ENCODE measurements around the gene TMC3.
"Not testable (repeated sequence)": the region's sequence is repeated elsewhere in the genome, so short reads cannot be mapped to it uniquely, and the experiment has no call there.

The TMC3 gene

DNA sequence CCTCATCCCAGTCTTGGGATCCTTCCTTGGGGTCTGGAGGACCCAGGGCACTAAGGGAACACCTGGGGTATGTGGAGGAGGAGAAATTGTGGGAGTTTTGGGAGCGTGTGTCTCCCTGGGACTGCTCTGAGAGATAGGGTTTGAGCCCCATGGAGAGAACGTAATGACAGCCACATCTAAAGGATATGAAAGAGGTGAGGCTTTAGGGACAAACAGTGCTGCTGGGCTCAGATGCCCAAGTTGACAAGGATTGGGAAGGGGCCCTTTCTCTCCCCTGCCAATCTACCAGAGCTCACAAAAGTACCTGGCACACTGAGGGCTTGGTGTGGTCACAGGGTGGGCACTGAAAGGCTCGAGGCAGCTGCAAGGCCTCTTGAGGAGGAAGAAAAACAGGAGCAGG, 36.8 kb downstream of the TMC3 start:
- no peak overlapping the region for H3K4me2 ChIP-seq
- no peaks in the 10 kb centered on the region for H3K36me3 ChIP-seq
- H3K9me3 ChIP-seq = no peaks in the 10 kb centered on the region
- H3K27ac ChIP-seq = no peak overlapping the region
- no peak for TF ChIP-seq Cebpa-rat (IDR thresholded peaks at IDR 0.05)
- no peaks in the 10 kb centered on the region for H4K20me1 ChIP-seq
- H3K4me1 ChIP-seq = no peaks in the 10 kb centered on the region
- H3K4me3 ChIP-seq = no peak overlapping the region
- H3K27me3 ChIP-seq = no peaks in the 10 kb centered on the region
- no peak overlapping the region for H3K9ac ChIP-seq

DNA sequence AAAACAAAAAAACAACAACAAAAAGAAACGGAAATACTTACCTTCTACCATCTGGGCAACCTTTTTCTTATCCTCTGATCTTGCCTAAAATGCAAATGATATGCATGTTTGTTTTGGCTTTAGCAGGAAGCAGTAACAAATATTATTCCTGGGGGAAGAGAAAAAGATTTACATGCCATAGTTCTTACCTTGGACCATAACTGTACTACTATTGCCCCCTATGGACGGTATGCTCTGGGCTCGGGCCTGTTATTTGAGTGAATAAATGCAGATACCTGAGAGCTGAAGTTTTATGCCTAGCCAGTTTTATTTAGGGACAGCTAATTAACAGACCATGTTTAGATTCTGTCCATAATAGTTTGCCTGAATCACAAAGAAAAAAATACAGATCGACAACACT, 37.4 kb downstream of the TMC3 start:
- H3K4me3 ChIP-seq = no peak overlapping the region

DNA sequence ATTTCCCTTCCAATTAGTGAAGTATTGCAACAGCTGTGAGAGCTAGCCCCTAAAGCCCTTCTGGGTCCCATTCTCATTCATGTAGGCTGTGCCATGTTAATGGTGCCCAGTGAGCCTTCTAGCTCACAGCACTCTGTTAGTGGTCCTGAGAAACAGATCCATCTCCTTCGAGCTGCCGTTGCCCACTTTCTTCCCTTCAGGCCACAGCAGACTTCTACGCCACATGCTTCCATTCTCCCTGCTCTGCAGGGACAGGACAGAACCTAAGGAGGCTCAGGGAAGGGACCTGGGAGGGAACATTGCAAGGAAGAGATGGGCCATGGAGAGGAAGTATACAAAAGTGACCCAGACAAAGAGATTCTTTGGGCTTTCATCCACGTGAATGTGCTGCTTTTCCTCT, 38.4 kb downstream of the TMC3 start:
- no peak overlapping the region for H3K4me2 ChIP-seq
- H3K27ac ChIP-seq = no peak overlapping the region
- no peaks in the 10 kb centered on the region for H3K9me3 ChIP-seq
- H3K4me3 ChIP-seq = no peak overlapping the region
- H4K20me1 ChIP-seq = no peaks in the 10 kb centered on the region
- no peak overlapping the region for H3K9ac ChIP-seq
- H3K4me1 ChIP-seq = peaks cover 13% of the 10 kb centered on the region
- H3K36me3 ChIP-seq = no peaks in the 10 kb centered on the region
- H3K27me3 ChIP-seq = no peaks in the 10 kb centered on the region
- TF ChIP-seq Cebpa-rat (IDR thresholded peaks at IDR 0.05) = no peak

More for the DNA sequence above, 37.4 kb downstream of the TMC3 start:
- Histone ChIP-seq H3K9ac (no peak overlapping the region), H4K20me1 (no peaks in the 10 kb centered on the region), H3K36me3 (no peaks in the 10 kb centered on the region), H3K4me2 (no peak overlapping the region), H3K9me3 (no peaks in the 10 kb centered on the region), H3K27me3 (no peaks in the 10 kb centered on the region), H3K4me1 (peaks cover 4% of the 10 kb centered on the region), H3K27ac (no peak overlapping the region)
- TF ChIP-seq Cebpa-rat (IDR thresholded peaks at IDR 0.05) = no peak

DNA sequence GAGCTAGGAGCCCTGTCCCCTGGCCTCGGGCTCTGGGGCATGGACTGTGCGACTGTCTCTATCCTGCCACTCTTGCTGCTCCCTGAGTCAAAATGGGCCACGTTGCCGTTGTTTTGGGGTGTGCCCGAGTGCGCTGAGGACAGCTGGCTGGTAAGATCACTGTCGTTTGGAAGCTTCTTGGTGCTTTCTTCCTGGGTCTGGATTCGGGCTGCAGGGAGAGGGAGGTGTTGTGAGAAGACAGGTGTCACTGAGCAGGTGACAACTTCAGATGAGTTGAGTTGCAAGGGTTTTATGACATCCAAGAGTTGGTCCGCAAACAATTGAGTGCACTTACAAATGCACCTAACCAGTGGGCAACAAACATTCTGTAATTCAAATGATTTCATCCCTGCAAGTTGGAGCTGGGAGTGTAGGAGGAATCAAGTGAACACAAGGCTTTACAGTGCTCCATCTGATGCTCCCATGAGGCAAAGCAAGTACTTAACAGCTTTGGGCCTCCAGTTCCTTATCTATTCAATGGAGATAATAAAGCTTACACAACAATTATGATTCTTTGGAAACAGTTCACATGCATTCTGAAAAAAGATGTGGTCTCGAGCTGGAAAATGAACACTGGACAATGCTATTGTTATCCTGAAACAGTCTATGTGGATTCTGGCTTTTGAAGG, 39.1 kb downstream of the TMC3 start:
- TF ChIP-seq Cebpa-rat (IDR thresholded peaks at IDR 0.05) = no peak
- no peaks in the 10 kb centered on the region for H3K9me3 ChIP-seq
- H3K4me1 ChIP-seq = peaks cover 17% of the 10 kb centered on the region
- no peaks in the 10 kb centered on the region for H3K27me3 ChIP-seq
- H4K20me1 ChIP-seq = no peaks in the 10 kb centered on the region
- H3K27ac ChIP-seq = no peak overlapping the region
- no peak overlapping the region for H3K9ac ChIP-seq
- H3K36me3 ChIP-seq = no peaks in the 10 kb centered on the region
- H3K4me2 ChIP-seq = no peak overlapping the region
- H3K4me3 ChIP-seq = no peak overlapping the region

DNA sequence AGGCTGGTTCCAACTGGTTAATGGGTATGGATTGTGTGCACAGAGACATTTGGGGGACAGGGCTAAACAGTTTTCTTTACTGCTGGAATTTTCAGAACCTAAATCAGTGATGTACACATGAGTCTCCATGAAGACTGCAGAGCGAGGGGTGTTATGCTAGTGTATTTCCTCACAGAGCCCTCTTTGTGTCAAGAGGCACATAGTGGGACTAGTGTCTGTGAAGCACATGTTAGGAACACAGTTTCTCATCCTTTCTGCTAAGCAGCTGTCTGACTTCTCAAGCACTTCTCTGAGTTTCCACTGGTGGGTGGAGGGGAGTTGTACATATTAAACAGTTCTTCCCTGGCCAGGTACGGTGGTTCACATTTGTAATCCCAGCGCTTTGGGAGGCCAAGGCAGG, 40.6 kb downstream of the TMC3 start:
- Histone ChIP-seq H3K4me1 (peaks cover 17% of the 10 kb centered on the region), H4K20me1 (no peaks in the 10 kb centered on the region), H3K27ac (no peak overlapping the region), H3K9ac (no peak overlapping the region), H3K27me3 (no peaks in the 10 kb centered on the region), H3K4me2 (no peak overlapping the region), H3K36me3 (no peaks in the 10 kb centered on the region), H3K9me3 (no peaks in the 10 kb centered on the region), H3K4me3 (no peak overlapping the region)
- no peak for TF ChIP-seq Cebpa-rat (IDR thresholded peaks at IDR 0.05)

DNA sequence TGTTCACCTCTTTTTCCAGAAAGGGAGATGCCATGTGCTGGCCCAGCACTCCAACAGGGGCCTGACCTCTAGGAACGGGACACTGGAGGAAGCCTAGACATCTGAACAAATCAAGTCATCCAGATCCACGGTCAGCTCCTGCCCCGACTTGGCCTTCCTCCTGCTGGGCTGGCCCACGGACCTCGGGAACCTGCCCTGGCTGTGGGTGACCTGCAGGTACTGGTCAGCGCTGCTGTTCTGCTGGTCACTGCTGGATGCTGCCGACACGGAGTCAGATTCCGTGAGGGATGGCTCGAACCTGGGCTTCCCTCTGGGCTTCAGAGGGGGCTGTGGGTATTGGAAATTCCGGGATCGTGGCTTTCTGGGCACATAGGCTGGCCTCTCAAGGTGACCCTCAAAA, 41.7 kb downstream of the TMC3 start:
- TF ChIP-seq Cebpa-rat (IDR thresholded peaks at IDR 0.05) = no peak
- Histone ChIP-seq H3K4me1 (peaks cover 17% of the 10 kb centered on the region), H3K9me3 (no peaks in the 10 kb centered on the region), H3K4me2 (no peak overlapping the region), H3K36me3 (no peaks in the 10 kb centered on the region), H3K4me3 (no peak overlapping the region), H4K20me1 (no peaks in the 10 kb centered on the region), H3K9ac (no peak overlapping the region), H3K27me3 (no peaks in the 10 kb centered on the region), H3K27ac (no peak overlapping the region)

DNA sequence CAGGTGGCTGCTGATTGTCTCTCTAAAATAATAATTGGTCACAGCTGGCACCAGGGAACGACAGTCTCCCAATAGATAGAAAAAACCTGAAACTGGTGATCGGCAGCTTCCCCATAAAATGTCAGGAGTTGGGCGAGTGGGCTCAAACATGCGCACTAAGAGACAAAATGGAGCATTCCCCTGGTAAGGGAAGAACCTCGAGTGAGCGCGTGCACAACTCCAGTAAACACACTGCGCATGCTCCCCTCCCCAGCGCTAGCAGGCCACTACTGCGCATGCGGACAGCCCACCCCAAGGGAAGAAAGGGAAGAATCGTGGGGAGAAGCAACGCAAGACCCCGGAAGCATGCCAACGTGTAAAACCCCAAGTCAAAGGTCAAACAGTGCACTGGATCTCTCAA, 42.4 kb downstream of the TMC3 start:
- Histone ChIP-seq H3K4me2 (peak overlapping the region; percentile 59), H4K20me1 (no peaks in the 10 kb centered on the region), H3K27ac (no peak overlapping the region), H3K4me1 (peaks cover 17% of the 10 kb centered on the region), H3K9ac (no peak overlapping the region), H3K27me3 (no peaks in the 10 kb centered on the region), H3K9me3 (no peaks in the 10 kb centered on the region), H3K36me3 (no peaks in the 10 kb centered on the region), H3K4me3 (no peak overlapping the region)
- no peak for TF ChIP-seq Cebpa-rat (IDR thresholded peaks at IDR 0.05)

DNA sequence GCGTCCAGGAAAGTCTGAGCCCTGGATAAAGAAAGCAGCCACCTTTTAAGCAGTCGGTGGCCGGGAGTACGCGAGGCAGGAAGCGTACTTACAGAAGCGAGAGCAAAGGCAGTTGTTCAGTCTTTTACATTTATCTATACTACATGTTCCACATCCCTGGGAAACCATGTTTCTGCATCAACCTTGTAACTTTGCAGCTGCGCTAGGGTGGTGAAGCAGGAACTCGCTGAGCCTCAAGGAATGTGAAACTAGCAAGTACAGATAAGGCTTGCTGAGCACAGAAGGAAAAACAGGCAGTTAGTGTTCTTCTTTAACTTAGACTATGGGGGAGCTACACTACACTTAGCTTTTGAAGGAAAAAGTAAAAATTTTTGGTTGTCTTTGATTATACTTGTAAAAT, 42.9 kb downstream of the TMC3 start:
- not testable (repeated sequence) for H3K4me3 ChIP-seq, H3K9ac ChIP-seq, H3K27me3 ChIP-seq, H3K27ac ChIP-seq, H4K20me1 ChIP-seq, H3K9me3 ChIP-seq, H3K36me3 ChIP-seq
- Histone ChIP-seq H3K4me1 (peaks cover 17% of the 10 kb centered on the region), H3K4me2 (peak overlapping the region; percentile 59)

DNA sequence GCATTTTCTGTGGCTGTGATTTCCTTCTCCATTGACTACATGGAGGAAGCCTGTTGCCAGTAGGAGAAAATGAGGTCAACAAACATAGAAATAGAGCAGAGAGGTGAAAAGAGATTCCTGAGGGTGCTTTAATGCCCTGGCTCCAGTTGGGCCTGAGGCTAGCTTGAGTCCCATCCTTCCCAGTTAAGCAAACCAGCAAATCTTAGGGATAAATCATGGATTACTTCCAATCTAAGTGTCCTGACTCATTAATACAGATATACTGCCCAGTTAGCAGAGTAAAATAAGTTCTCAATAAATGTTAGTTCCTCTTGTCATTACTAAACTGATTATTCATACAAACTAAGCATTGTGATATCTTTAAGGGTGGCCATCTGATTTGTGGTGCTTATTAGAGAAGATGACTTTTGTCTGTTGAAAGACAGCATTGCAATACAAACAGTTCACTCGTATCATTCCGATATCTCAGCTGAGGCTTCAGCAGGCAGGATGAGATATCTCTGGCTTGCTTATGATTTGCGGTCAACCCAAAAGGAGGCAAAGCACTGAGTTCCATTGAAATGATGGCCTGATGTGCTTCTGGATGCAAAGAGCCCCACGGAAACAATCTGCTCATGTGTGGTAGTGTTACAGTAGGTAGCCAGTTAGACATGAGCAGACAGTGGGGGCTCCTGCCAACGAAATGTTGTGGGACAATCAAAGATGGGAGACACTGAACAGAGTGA, 43.5 kb downstream of the TMC3 start:
- no peaks in the 10 kb centered on the region for H3K36me3 ChIP-seq
- H3K4me1 ChIP-seq = peaks cover 17% of the 10 kb centered on the region
- H3K27ac ChIP-seq = no peak overlapping the region
- H3K4me3 ChIP-seq = no peak overlapping the region
- no peaks in the 10 kb centered on the region for H3K9me3 ChIP-seq
- no peak overlapping the region for H3K9ac ChIP-seq
- H4K20me1 ChIP-seq = no peaks in the 10 kb centered on the region
- no peaks in the 10 kb centered on the region for H3K27me3 ChIP-seq
- TF ChIP-seq Cebpa-rat (IDR thresholded peaks at IDR 0.05) = no peak
- H3K4me2 ChIP-seq = peak overlapping the region; percentile 59

DNA sequence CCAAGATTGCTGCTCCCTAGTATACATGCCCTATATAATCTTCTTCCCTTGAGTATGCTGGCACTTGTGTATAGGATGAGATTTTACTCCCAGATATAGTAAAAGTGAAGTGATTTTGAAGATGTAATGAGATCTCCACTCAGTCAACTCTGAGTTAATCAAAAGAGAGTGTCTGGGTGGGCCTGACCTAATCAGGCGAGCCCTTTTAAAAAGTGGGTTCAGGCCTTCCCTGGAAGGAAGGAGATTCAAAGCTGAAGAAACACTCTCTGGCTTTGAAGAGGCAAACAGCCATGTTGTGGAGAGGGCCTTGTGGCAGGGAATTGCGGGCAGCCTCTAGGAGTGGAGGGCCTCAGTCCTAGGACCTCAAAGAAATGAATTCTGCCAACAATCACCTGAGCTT, 44.6 kb downstream of the TMC3 start:
- Histone ChIP-seq H3K36me3 (no peaks in the 10 kb centered on the region), H3K27me3 (no peaks in the 10 kb centered on the region), H3K4me1 (peaks cover 25% of the 10 kb centered on the region), H3K27ac (no peak overlapping the region), H3K4me3 (no peak overlapping the region), H3K9me3 (no peaks in the 10 kb centered on the region), H3K9ac (no peak overlapping the region), H3K4me2 (no peak overlapping the region), H4K20me1 (no peaks in the 10 kb centered on the region)
- TF ChIP-seq Cebpa-rat (IDR thresholded peaks at IDR 0.05) = no peak
